H1 (cell line): Measurements from ENCODE around the gene BSPRY. TPM values are rescaled to one million over a fixed set of nuclear protein-coding genes. Genes with fewer than 3 reads are reported as not detected.
A peak's percentile ranks its signal among the peaks of the same experiment; 100 is the strongest.

Experiments used
- CTCF ChIA-PET: fragments of 300-600 bp; sonication (Branson Sonifier 250); formaldehyde crosslinking; loops from one replicate; lab custom pipeline; 2021; ENCODE audit not compliant: partially characterized antibody; lab: Charles Lee
- POLR2A ChIA-PET: fragments of 300-600 bp; sonication (Branson Sonifier 250); formaldehyde crosslinking; loops from one replicate; lab custom pipeline; 2021; ENCODE audit warnings: inconsistent platforms; ENCODE audit not compliant: partially characterized antibody; lab: Charles Lee
- DNase-seq, 2 experiments: peaks; one replicate each; pipeline versions ENCODE4 v3.0.0 to v3.0.0-alpha.2; 2010 to 2022; ENCODE audit warnings: low spot score in 2 of 2, low read depth in 1 of 2, mixed read lengths in 1 of 2
- FAIRE-seq: peaks from 2 replicates; lab custom pipeline; 2011; peaks lifted over from hg19 to GRCh38; lab: Jason Lieb, UNC
- H2AFZ ChIP-seq: 2 replicates; pipeline ENCODE4 v1.8.1; 2012; ENCODE audit warnings: low read length, inconsistent platforms
- H2AK5ac ChIP-seq: 2 replicates; pipeline ENCODE4 v1.6.1; 2013; ENCODE audit warnings: low read depth, low read length
- H2BK120ac ChIP-seq: replicated peaks from 2 replicates; pipeline ENCODE3; 2013; ENCODE audit warnings: low read depth, low read length, inconsistent platforms
- H2BK12ac ChIP-seq: 2 replicates; pipeline ENCODE4 v1.6.1; 2013; ENCODE audit warnings: low read depth, low read length
- H2BK15ac ChIP-seq: 2 replicates; pipeline ENCODE4 v1.6.1; 2013; ENCODE audit warnings: low read length
- H2BK20ac ChIP-seq: 2 replicates; pipeline ENCODE4 v1.6.1; 2013; ENCODE audit warnings: low read length
- H2BK5ac ChIP-seq: 2 replicates; pipeline ENCODE4 v1.6.1; 2013; ENCODE audit warnings: low read depth, low read length
- H3K14ac ChIP-seq: 2 replicates; pipeline ENCODE4 v1.6.1; 2013; ENCODE audit warnings: inconsistent platforms; ENCODE audit not compliant: insufficient read length
- H3K18ac ChIP-seq: 2 replicates; pipeline ENCODE4 v1.6.1; 2013; ENCODE audit warnings: low read length; ENCODE audit errors: extremely low read depth
- H3K23ac ChIP-seq: 2 replicates; pipeline ENCODE4 v1.6.1; 2013; ENCODE audit warnings: inconsistent platforms; ENCODE audit not compliant: insufficient read length
- H3K23me2 ChIP-seq: 2 replicates; pipeline ENCODE4 v1.6.1; 2013; ENCODE audit warnings: low read depth, low read length
- H3K27ac ChIP-seq: 2 replicates; pipeline ENCODE4 v1.6.1; 2011; ENCODE audit warnings: low read depth, low read length, inconsistent platforms
- H3K27me3 ChIP-seq, 4 experiments: replicated peaks in 1 of 4; 1 replicate in 1 of 4; 2 replicates in 3 of 4; pipeline versions ENCODE4 v1.6.1 to v1.8.1; 2011 to 2013; ENCODE audit warnings: low read length in 3 of 4, mild to moderate bottlenecking in 3 of 4, inconsistent platforms in 2 of 4, mixed read lengths in 2 of 4, moderate library complexity in 1 of 4; ENCODE audit not compliant: control insufficient read depth in 3 of 4, insufficient read depth in 3 of 4; ENCODE audit errors: extremely low read depth in 1 of 4
- H3K36me3 ChIP-seq, 4 experiments: 2 replicates each; pipeline versions ENCODE4 v1.6.1 to v1.8.1; 2011 to 2013; ENCODE audit warnings: mild to moderate bottlenecking in 4 of 4, low read length in 3 of 4, moderate library complexity in 2 of 4, control low read depth in 1 of 4, inconsistent platforms in 1 of 4; ENCODE audit not compliant: insufficient read depth in 4 of 4, control insufficient read depth in 2 of 4
- H3K4ac ChIP-seq: replicated peaks from 2 replicates; pipeline ENCODE3; 2013; ENCODE audit warnings: low read length, low read depth, mixed read lengths, inconsistent platforms; ENCODE audit not compliant: insufficient read length
- H3K4me1 ChIP-seq, 4 experiments: replicated peaks in 1 of 4; 1 replicate in 1 of 4; 2 replicates in 3 of 4; pipeline versions ENCODE4 v1.6.1 to v1.8.1; 2011 to 2013; ENCODE audit warnings: low read length in 3 of 4, inconsistent platforms in 2 of 4, mixed read lengths in 1 of 4; ENCODE audit not compliant: insufficient read depth in 4 of 4, control insufficient read depth in 3 of 4
- H3K4me2 ChIP-seq, 2 experiments: 2 replicates each; pipeline versions ENCODE4 v1.6.1 to v1.8.1; 2011 to 2013; ENCODE audit warnings: low read depth in 2 of 2, low read length in 2 of 2, control low read depth in 1 of 2, inconsistent platforms in 1 of 2, mild to moderate bottlenecking in 1 of 2; ENCODE audit not compliant: insufficient read depth in 1 of 2
- H3K4me3 ChIP-seq, 4 experiments: fragments of 200-600, 300-600 bp in 1 of 4; sonication (generic), shearing (Covaris generic), sonication (Bioruptor Twin) in 1 of 4; 2 replicates each; pipeline versions ENCODE4 v1.5.1 to v1.8.1; 2011 to 2016; ENCODE audit warnings: low read length in 4 of 4, low read depth in 3 of 4, control low read depth in 2 of 4, inconsistent platforms in 2 of 4, mild to moderate bottlenecking in 2 of 4, mixed read lengths in 1 of 4, moderate library complexity in 1 of 4; ENCODE audit not compliant: insufficient read depth in 2 of 4; ENCODE audit errors: extremely low read depth in 1 of 4
- H3K56ac ChIP-seq: replicated peaks from 2 replicates; pipeline ENCODE3; 2013; ENCODE audit warnings: low read depth, mild to moderate bottlenecking, mixed read lengths, low read length, inconsistent platforms; ENCODE audit not compliant: insufficient read length
- H3K79me1 ChIP-seq: 2 replicates; pipeline ENCODE4 v1.6.1; 2013; ENCODE audit warnings: low read depth, low read length, control low read depth
- H3K79me2 ChIP-seq, 2 experiments: 2 replicates each; pipeline versions ENCODE4 v1.6.1 to v1.8.1; 2012 to 2013; ENCODE audit warnings: low read length in 2 of 2, mild to moderate bottlenecking in 2 of 2, inconsistent platforms in 1 of 2; ENCODE audit not compliant: insufficient read depth in 2 of 2, control insufficient read depth in 1 of 2
- H3K9ac ChIP-seq, 4 experiments: replicated peaks in 1 of 4; 1 replicate in 1 of 4; 2 replicates in 3 of 4; pipeline versions ENCODE4 v1.6.1 to v1.8.1; 2011 to 2013; ENCODE audit warnings: low read depth in 3 of 4, low read length in 3 of 4, control low read depth in 2 of 4, mild to moderate bottlenecking in 2 of 4, moderate library complexity in 2 of 4, inconsistent platforms in 1 of 4; ENCODE audit errors: extremely low read depth in 1 of 4
- H3K9me3 ChIP-seq, 2 experiments: 2 replicates each; pipeline versions ENCODE4 v1.6.1 to v1.8.1; 2012 to 2013; ENCODE audit warnings: mild to moderate bottlenecking in 2 of 2, moderate library complexity in 2 of 2, control low read depth in 1 of 2, inconsistent platforms in 1 of 2, low read depth in 1 of 2, low read length in 1 of 2, mixed read lengths in 1 of 2; ENCODE audit not compliant: insufficient read depth in 2 of 2
- H4K20me1 ChIP-seq, 2 experiments: replicated peaks in 1 of 2; 2 replicates each; pipeline versions ENCODE3 to v1.8.1; 2011 to 2013; ENCODE audit warnings: inconsistent platforms in 2 of 2, low read length in 2 of 2, mild to moderate bottlenecking in 1 of 2; ENCODE audit not compliant: insufficient read depth in 2 of 2, control insufficient read depth in 1 of 2
- H4K5ac ChIP-seq: 2 replicates; pipeline ENCODE4 v1.6.1; 2013; ENCODE audit warnings: low read length, low read depth, mixed read lengths, inconsistent platforms; ENCODE audit not compliant: insufficient read length
- H4K8ac ChIP-seq: 2 replicates; pipeline ENCODE4 v1.8.0; 2013; ENCODE audit warnings: mild to moderate bottlenecking, moderate library complexity, low read length, inconsistent platforms; ENCODE audit not compliant: insufficient read depth; ENCODE audit errors: extremely low read depth
- H4K91ac ChIP-seq: replicated peaks from 2 replicates; pipeline ENCODE3; 2013; ENCODE audit warnings: low read length, mixed read lengths, inconsistent platforms; ENCODE audit not compliant: insufficient read length
- GABPA ChIP-seq: IDR thresholded peaks from 2 replicates; pipeline ENCODE4 v1.6.1; 2011; ENCODE audit warnings: mild to moderate bottlenecking, low read length, moderate library complexity, borderline replicate concordance; ENCODE audit not compliant: insufficient read depth
- JUND ChIP-seq: IDR thresholded peaks from 2 replicates; pipeline ENCODE4 v1.6.1; 2011; ENCODE audit warnings: mild to moderate bottlenecking, improper control_type of control experiment, low read length
- KDM4A ChIP-seq: IDR thresholded peaks from one replicate; pipeline ENCODE4 v1.7.1; 2012; ENCODE audit warnings: low read depth, mild to moderate bottlenecking, moderate library complexity, low read length, inconsistent platforms; ENCODE audit not compliant: severe bottlenecking
- KDM5A ChIP-seq: fragments of 200-600 bp; IDR thresholded peaks from 2 replicates; pipeline ENCODE4 v1.7.1; 2012; ENCODE audit warnings: mild to moderate bottlenecking, low read length, inconsistent platforms, mixed read lengths
- RNF2 ChIP-seq: fragments of 200-900, 300-1000 bp; sonication (generic); IDR thresholded peaks from 2 replicates; pipeline ENCODE4 v1.7.1; 2016; ENCODE audit warnings: borderline replicate concordance, low read depth, mild to moderate bottlenecking, antibody characterized with exemption, low read length; ENCODE audit not compliant: poor library complexity, severe bottlenecking; ENCODE audit errors: missing control alignments
- SIN3A ChIP-seq, 2 experiments: IDR thresholded peaks in 1 of 2; conservative IDR thresholded peaks in 1 of 2; 2 replicates each; pipeline ENCODE4 v1.6.1; 2011 to 2012; ENCODE audit warnings: low read length in 2 of 2, improper control_type of control experiment in 1 of 2, low read depth in 1 of 2, mild to moderate bottlenecking in 1 of 2
- SRF ChIP-seq: IDR thresholded peaks from 2 replicates; pipeline ENCODE4 v1.6.1; 2011; ENCODE audit warnings: mild to moderate bottlenecking, low read depth, low read length, moderate library complexity
- SUZ12 ChIP-seq: fragments of 200-600 bp; sonication (generic); IDR thresholded peaks from 2 replicates; pipeline ENCODE4 v1.6.1; 2012; ENCODE audit warnings: mild to moderate bottlenecking, inconsistent platforms, low read length, moderate library complexity, mixed read lengths
- TCF12 ChIP-seq: IDR thresholded peaks from 2 replicates; pipeline ENCODE4 v1.6.1; 2011; ENCODE audit warnings: low read depth, mild to moderate bottlenecking, low read length
- WGBS, 2 experiments: shearing (Covaris generic) in 1 of 2; methylation state at CpG; one replicate each; pipeline versions ENCODE4 v1.1.6 to v1.1.7; 2013 to 2015; ENCODE audit warnings: low lambda C conversion rate in 2 of 2, mixed read lengths in 2 of 2, inconsistent platforms in 1 of 2, low coverage in 1 of 2, missing lambda C conversion rate in 1 of 2; ENCODE audit not compliant: insufficient replicate concordance in 2 of 2, insufficient coverage in 1 of 2, insufficient read length in 1 of 2; ENCODE audit errors: extremely low coverage in 1 of 2, missing lambda C conversion rate in 1 of 2; 5-methylcytosine and 5-hydroxymethylcytosine counted together
- polyA plus RNA-seq, 7 experiments: library from polyadenylated mRNA; depleted of rRNA in 3 of 7; stranded (reverse) in 5 of 7; unstranded in 2 of 7; fragments of >200 nt in 5 of 7; fragments of 200-250 nt in 2 of 7; gene quantifications; 1 replicate in 5 of 7; 2 replicates in 1 of 7; 4 replicates in 1 of 7; pipeline versions ENCODE4 v1.2.1 to v1.2.3, GENCODE V29; 2011 to 2013; ENCODE audit warnings: missing spikeins in 2 of 7, mixed read lengths in 2 of 7
- total RNA-seq: library from RNA; stranded (reverse); fragmentation: NEBNext Ultra II Directional; extraction: Animal tissue kit (Norgen Biotek cat#: 25700); gene quantifications from 2 replicates; pipeline ENCODE4 v1.2.1, GENCODE V29; 2021

BSPRY gene
- total and polyA plus RNA-seq, 2 of the 8 experiments (the other 6 are each of a cell fraction or from before 2014, with no cell fraction given), result 5.5 to 10.9 TPM

DNA sequence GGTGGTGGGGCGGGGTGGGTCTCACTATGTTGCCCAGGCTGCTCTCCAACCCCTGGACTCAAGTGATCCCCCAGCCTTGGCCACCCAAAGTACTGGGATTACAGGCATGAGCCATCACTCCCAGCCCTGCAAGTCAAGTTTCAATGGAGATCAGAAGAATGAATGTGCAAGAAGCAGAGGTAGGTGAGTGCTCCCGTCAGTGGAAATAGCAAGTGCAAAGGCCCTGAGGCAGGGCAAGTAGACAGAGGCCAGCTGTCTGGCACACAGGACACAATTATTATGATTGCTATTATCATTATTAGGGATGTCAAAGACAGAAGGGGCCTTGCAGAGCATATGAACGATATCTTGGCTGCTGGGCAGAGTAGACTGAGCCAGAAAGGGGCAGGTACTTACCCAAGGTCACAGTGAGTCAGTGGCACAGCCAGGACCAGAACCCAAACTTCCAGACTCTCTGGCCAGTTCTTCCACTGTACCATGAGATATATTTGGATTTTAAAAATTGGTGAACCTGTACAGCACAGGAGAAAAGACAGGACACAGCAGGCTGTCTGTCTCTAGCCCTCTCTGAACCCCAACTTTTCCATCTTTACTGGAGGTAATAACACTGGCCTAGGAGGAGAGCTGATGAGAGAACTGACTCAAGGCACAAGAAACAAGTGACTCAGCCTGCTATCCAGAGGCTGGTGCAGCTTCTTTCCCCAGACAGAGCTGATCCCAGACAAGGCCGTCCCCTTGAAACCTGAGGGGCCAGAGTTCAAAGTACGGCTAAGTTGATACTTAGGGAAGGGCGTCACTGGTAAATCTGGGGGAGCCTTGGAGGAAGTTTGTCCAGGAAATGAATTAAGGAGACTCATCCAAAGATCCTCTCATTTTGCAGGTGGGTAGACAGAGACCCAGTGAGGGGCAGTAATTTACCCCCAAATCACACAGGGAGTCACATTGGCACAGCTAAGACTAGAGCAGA, 26.0 kb downstream of the BSPRY start:
- Histone ChIP-seq H3K4ac (no peak overlapping the region), H2BK120ac (no peak overlapping the region), H3K4me3 (peak overlapping the region in 1 of 4 experiments; percentile 98; a peak in 2 of 8 replicates), H4K20me1 (peaks cover 0 to 2% of the 10 kb centered on the region in 2 experiments), H3K27ac (no peak overlapping the region), H3K79me2 (peaks cover 0 to 5% of the 10 kb centered on the region in 2 experiments; a peak in 1 of 4 replicates), H2BK5ac (no peak overlapping the region), H2AFZ (no peak overlapping the region), H2BK12ac (no peak overlapping the region), H4K91ac (no peak overlapping the region), H2BK15ac (no peak overlapping the region), H2AK5ac (no peak overlapping the region), H3K9me3 (no peaks in the 10 kb centered on the region), H3K4me1 (peaks cover 0 to 5% (median 2%) of the 10 kb centered on the region in 4 experiments; a peak in 3 of 7 replicates), H3K18ac (no peak overlapping the region), H4K5ac (no peak overlapping the region), H3K36me3 (peaks cover 0 to 19% (median 2%) of the 10 kb centered on the region in 4 experiments; a peak in 4 of 8 replicates), H3K27me3 (no peaks in the 10 kb centered on the region; a peak in 1 of 7 replicates), H2BK20ac (no peak overlapping the region), H3K4me2 (peak overlapping the region; percentile 2 to 56; a peak in 2 of 4 replicates), H4K8ac (no peak overlapping the region), H3K56ac (no peak overlapping the region), H3K23ac (no peak overlapping the region), H3K79me1 (no peaks in the 10 kb centered on the region), H3K23me2 (peaks cover 3% of the 10 kb centered on the region; the same call in 1 of the 2 replicates), H3K9ac (no peak overlapping the region), H3K14ac (no peak overlapping the region)
- ChIA-PET CTCF (interaction anchor here (0.6 to 1.8 kb wide), 9 partner anchors 9 to 204 kb away, joined by 3 to 4 read pairs (median 3); no protein-coding TSS in a partner anchor), POLR2A (interaction anchor here (1.0 to 2.2 kb wide), 4 partner anchors 13 to 48 kb away, joined by 3 to 11 read pairs (median 5); partner anchors contain the start of gene WDR31)
- TF ChIP-seq JUND, result no peak
- TF ChIP-seq SRF, result no peak
- no peak for TF ChIP-seq KDM5A
- no peak for TF ChIP-seq SUZ12
- no peak for TF ChIP-seq GABPA
- TF ChIP-seq SIN3A (conservative IDR thresholded peaks at IDR 0.05 in 1 of 2, IDR thresholded peaks at IDR 0.05 in 1 of 2; ENCODE audit: low read depth in 1 of 2, low read length in 2 of 2), result no peak
- no peak for TF ChIP-seq KDM4A
- no peak for TF ChIP-seq TCF12
- no peak for TF ChIP-seq RNF2
- no peak for FAIRE-seq
- 89% methylated on average over 5 of the region's 6 CpGs; no CpG with 5 or more reads in 1 of the 2 experiments for WGBS, 2 experiments
- DNase-seq, result no peak
